HL-60 (cell line): ENCODE results near the gene P2RX1.

Experiments used
- CTCF ChIP-seq: IDR thresholded peaks from one replicate; pipeline ENCODE4 v1.5.1; 2011; ENCODE audit warnings: low read length, control low read depth, inconsistent platforms; ENCODE audit not compliant: insufficient read depth
- SPI1 ChIP-seq: IDR thresholded peaks from 2 replicates; pipeline ENCODE4 v1.6.1; 2012; ENCODE audit warnings: low read depth, mild to moderate bottlenecking, borderline replicate concordance

GRCh38 chr17:3954976-3955672 lies 38.9 kb upstream of the P2RX1 start:
- no peak for TF ChIP-seq CTCF
- TF ChIP-seq SPI1: no peak
